Measurements from ENCODE around the gene HBQ1. TPM values are rescaled to one million over a fixed set of nuclear protein-coding genes. Genes with fewer than 3 reads are reported as not detected.

Gene HBQ1
- total RNA-seq, 1 experiment from 2014 or later = not detected

DNA sequence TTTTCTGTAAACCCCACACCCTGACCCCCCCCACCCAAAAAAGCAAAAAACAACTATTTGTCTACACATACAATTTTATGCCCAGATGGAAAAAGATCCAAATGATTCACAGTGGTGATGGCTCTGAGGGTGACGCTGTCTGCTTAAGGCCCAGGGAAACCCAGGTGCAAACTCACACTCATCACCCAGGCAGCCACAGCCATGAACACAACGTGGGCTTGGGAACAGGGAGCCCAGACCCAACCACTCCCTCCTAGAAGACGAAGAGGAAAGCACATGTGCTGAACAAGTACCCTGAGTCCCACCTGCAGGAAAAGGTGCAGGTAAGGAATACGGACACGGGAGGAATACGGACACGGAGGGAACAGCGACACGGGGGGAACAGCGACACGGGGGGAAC, 5.4 kb downstream of the HBQ1 start:
- no TSS peak for BruUV-seq (replicated peaks)
- Histone ChIP-seq H3K4me2 (ENCODE audit: low read length) (no peak overlapping the region), H4K20me1 (ENCODE audit: insufficient read depth) (no peaks in the 10 kb centered on the region), H3K27me3 (ENCODE audit: insufficient read depth, low read length) (no peaks in the 10 kb centered on the region), H3K9me2 (ENCODE audit: insufficient read depth) (no peaks in the 10 kb centered on the region), H3K9me3 (ENCODE audit: control insufficient read depth in 1 of 2, insufficient read depth in 1 of 2, low read depth in 1 of 2, low read length in 2 of 2) (no peaks in the 10 kb centered on the region), H3K4me3 (replicated peaks in 1 of 2; ENCODE audit: low read depth in 1 of 2, low read length in 2 of 2) (no peak overlapping the region), H3K4me1 (ENCODE audit: control insufficient read depth in 1 of 2, insufficient read depth in 2 of 2, low read length in 2 of 2) (no peaks in the 10 kb centered on the region), H3K79me2 (ENCODE audit: insufficient read depth, low read length) (no peaks in the 10 kb centered on the region), H3K36me3 (ENCODE audit: control insufficient read depth in 1 of 2, insufficient read depth in 2 of 2, low read length in 2 of 2) (peaks cover 0 to 2% of the 10 kb centered on the region in 2 experiments; a peak in 1 of 4 replicates), H3K9ac (ENCODE audit: low read length) (no peak overlapping the region), H3K27ac (ENCODE audit: low read depth, low read length) (no peak overlapping the region), H2AFZ (ENCODE audit: low read depth, low read length, poor library complexity, severe bottlenecking) (no peak overlapping the region)
- ATAC-seq (no peak), DNase-seq (ENCODE audit: low read depth, low spot score) (no peak)
- CTCF ChIA-PET = no interaction called here
- RAD21 ChIA-PET (ENCODE audit: low non-redundant PET in 1 of 2, low total read pairs in 2 of 2, uncharacterized antibody in 2 of 2, unreplicated experiment in 2 of 2) = no interaction called here
- TF ChIP-seq, protein P1, sequence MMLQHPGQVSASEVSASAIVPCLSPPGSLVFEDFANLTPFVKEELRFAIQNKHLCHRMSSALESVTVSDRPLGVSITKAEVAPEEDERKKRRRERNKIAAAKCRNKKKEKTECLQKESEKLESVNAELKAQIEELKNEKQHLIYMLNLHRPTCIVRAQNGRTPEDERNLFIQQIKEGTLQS (IDR thresholded peaks at IDR 0.05) = no peak
- TF ChIP-seq EZH2phosphoT487 (IDR thresholded peaks at IDR 0.05; ENCODE audit: borderline replicate concordance) (no peak), ELF1 (IDR thresholded peaks at IDR 0.05; ENCODE audit: borderline replicate concordance, low read depth) (no peak), SP1 (IDR thresholded peaks at IDR 0.05; ENCODE audit: low read depth) (no peak), EGR1 (IDR thresholded peaks at IDR 0.05; ENCODE audit: low read depth) (no peak), EZH2 (IDR thresholded peaks at IDR 0.05) (no peak), RAD21 (IDR thresholded peaks at IDR 0.05; ENCODE audit: low read depth) (no peak), ZNF274 (IDR thresholded peaks at IDR 0.05; ENCODE audit: low read depth, low read length) (no peak), POLR2AphosphoS5 (IDR thresholded peaks at IDR 0.05; ENCODE audit: low read depth, low read length) (no peak), CEBPB (IDR thresholded peaks at IDR 0.05; ENCODE audit: low read depth) (no peak)
- TF ChIP-seq, protein P2, sequence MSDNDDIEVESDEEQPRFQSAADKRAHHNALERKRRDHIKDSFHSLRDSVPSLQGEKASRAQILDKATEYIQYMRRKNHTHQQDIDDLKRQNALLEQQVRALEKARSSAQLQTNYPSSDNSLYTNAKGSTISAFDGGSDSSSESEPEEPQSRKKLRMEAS (IDR thresholded peaks at IDR 0.05) = no peak
- TF ChIP-seq, protein P3, sequence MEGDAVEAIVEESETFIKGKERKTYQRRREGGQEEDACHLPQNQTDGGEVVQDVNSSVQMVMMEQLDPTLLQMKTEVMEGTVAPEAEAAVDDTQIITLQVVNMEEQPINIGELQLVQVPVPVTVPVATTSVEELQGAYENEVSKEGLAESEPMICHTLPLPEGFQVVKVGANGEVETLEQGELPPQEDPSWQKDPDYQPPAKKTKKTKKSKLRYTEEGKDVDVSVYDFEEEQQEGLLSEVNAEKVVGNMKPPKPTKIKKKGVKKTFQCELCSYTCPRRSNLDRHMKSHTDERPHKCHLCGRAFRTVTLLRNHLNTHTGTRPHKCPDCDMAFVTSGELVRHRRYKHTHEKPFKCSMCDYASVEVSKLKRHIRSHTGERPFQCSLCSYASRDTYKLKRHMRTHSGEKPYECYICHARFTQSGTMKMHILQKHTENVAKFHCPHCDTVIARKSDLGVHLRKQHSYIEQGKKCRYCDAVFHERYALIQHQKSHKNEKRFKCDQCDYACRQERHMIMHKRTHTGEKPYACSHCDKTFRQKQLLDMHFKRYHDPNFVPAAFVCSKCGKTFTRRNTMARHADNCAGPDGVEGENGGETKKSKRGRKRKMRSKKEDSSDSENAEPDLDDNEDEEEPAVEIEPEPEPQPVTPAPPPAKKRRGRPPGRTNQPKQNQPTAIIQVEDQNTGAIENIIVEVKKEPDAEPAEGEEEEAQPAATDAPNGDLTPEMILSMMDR (IDR thresholded peaks at IDR 0.05 in 2 of 3, conservative IDR thresholded peaks at IDR 0.05 in 1 of 3; ENCODE audit: borderline replicate concordance in 1 of 3, insufficient read depth in 1 of 3, low read depth in 2 of 3, low read length in 2 of 3) = no peak
- TF ChIP-seq, protein P4, sequence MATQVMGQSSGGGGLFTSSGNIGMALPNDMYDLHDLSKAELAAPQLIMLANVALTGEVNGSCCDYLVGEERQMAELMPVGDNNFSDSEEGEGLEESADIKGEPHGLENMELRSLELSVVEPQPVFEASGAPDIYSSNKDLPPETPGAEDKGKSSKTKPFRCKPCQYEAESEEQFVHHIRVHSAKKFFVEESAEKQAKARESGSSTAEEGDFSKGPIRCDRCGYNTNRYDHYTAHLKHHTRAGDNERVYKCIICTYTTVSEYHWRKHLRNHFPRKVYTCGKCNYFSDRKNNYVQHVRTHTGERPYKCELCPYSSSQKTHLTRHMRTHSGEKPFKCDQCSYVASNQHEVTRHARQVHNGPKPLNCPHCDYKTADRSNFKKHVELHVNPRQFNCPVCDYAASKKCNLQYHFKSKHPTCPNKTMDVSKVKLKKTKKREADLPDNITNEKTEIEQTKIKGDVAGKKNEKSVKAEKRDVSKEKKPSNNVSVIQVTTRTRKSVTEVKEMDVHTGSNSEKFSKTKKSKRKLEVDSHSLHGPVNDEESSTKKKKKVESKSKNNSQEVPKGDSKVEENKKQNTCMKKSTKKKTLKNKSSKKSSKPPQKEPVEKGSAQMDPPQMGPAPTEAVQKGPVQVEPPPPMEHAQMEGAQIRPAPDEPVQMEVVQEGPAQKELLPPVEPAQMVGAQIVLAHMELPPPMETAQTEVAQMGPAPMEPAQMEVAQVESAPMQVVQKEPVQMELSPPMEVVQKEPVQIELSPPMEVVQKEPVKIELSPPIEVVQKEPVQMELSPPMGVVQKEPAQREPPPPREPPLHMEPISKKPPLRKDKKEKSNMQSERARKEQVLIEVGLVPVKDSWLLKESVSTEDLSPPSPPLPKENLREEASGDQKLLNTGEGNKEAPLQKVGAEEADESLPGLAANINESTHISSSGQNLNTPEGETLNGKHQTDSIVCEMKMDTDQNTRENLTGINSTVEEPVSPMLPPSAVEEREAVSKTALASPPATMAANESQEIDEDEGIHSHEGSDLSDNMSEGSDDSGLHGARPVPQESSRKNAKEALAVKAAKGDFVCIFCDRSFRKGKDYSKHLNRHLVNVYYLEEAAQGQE (IDR thresholded peaks at IDR 0.05; ENCODE audit: low read depth) = no peak
- POLR2A ChIA-PET = no interaction called here
- intact Hi-C loops (cut with micrococcal nuclease) = no loop called here

All from HCT116 (cell line).